SJCRH30 (cell line): ENCODE data around the gene PDCD10. TPM values are rescaled to one million over a fixed set of nuclear protein-coding genes. Genes with fewer than 3 reads are reported as not detected.

Experiments used
- DNase-seq, 2 experiments: peaks; one replicate each; pipeline ENCODE4 v3.0.0-alpha.2; 2015 to 2020
- H3K27ac ChIP-seq: fragments of 250-450 bp; sonication (Bioruptor Pico); 2 replicates; pipeline ENCODE4 v1.5.1; 2020; ENCODE audit warnings: mild to moderate bottlenecking, moderate library complexity
- H3K27me3 ChIP-seq: fragments of 250-450 bp; sonication (Bioruptor Pico); 2 replicates; pipeline ENCODE4 v1.5.1; 2020; ENCODE audit warnings: mild to moderate bottlenecking, moderate library complexity
- H3K36me3 ChIP-seq: fragments of 250-450 bp; sonication (Bioruptor Pico); 2 replicates; pipeline ENCODE4 v1.5.1; 2020; ENCODE audit warnings: mild to moderate bottlenecking, moderate library complexity
- H3K4me1 ChIP-seq: fragments of 250-450 bp; sonication (Bioruptor Pico); 2 replicates; pipeline ENCODE4 v1.5.1; 2020; ENCODE audit warnings: mild to moderate bottlenecking, moderate library complexity
- H3K4me3 ChIP-seq: fragments of 250-450 bp; sonication (Bioruptor Pico); 2 replicates; pipeline ENCODE4 v1.5.1; 2020; ENCODE audit warnings: mild to moderate bottlenecking, moderate library complexity
- H3K9me3 ChIP-seq: fragments of 250-450 bp; sonication (Bioruptor Pico); replicated peaks from 2 replicates; pipeline ENCODE4 v1.5.1; 2020; ENCODE audit warnings: mild to moderate bottlenecking, moderate library complexity
- total RNA-seq: library from RNA; depleted of rRNA; stranded (reverse); fragments of >200 nt; shearing (Covaris generic); gene quantifications from 2 replicates; pipeline ENCODE4 v1.2.3, GENCODE V29; 2014

PDCD10 gene
- total RNA-seq, 1 experiment from 2014 or later, result 55.4 TPM

GRCh38 chr3:167673221-167673620 is 61.5 kb downstream of the PDCD10 start:
- no peak for DNase-seq
- no peaks in the 10 kb centered on the region; the same call in 1 of the 2 replicates for H3K36me3 ChIP-seq

GRCh38 chr3:167671878-167672427 is 62.7 kb downstream of the PDCD10 start:
- Histone ChIP-seq H3K4me1 (no peaks in the 10 kb centered on the region), H3K9me3 (no peaks in the 10 kb centered on the region), H3K27ac (no peak overlapping the region), H3K27me3 (no peaks in the 10 kb centered on the region), H3K4me3 (no peak overlapping the region), H3K36me3 (no peaks in the 10 kb centered on the region; the same call in 1 of the 2 replicates)
- DNase-seq, result no peak

More at GRCh38 chr3:167673221-167673620, 61.5 kb downstream of the PDCD10 start:
- Histone ChIP-seq H3K9me3 (no peaks in the 10 kb centered on the region), H3K27me3 (no peaks in the 10 kb centered on the region), H3K27ac (no peak overlapping the region), H3K4me1 (no peaks in the 10 kb centered on the region), H3K4me3 (no peak overlapping the region)

GRCh38 chr3:167669699-167670098 is 65.0 kb downstream of the PDCD10 start:
- no peak overlapping the region for H3K27ac ChIP-seq
- H3K4me1 ChIP-seq, result no peaks in the 10 kb centered on the region
- no peak overlapping the region for H3K4me3 ChIP-seq
- H3K27me3 ChIP-seq, result no peaks in the 10 kb centered on the region
- H3K9me3 ChIP-seq, result no peaks in the 10 kb centered on the region
- H3K36me3 ChIP-seq, result no peaks in the 10 kb centered on the region
- DNase-seq, result no peak

- DNase-seq, result no peak
- no peaks in the 10 kb centered on the region for H3K36me3 ChIP-seq
- no peaks in the 10 kb centered on the region for H3K27me3 ChIP-seq
- no peak overlapping the region for H3K27ac ChIP-seq
- H3K9me3 ChIP-seq, result no peaks in the 10 kb centered on the region
- H3K4me1 ChIP-seq, result no peaks in the 10 kb centered on the region
- H3K4me3 ChIP-seq, result no peak overlapping the region
Observed at GRCh38 chr3:167668651-167669050, 66.0 kb downstream of the PDCD10 start.

- no peaks in the 10 kb centered on the region for H3K4me1 ChIP-seq
- no peak overlapping the region for H3K27ac ChIP-seq
- H3K27me3 ChIP-seq, result no peaks in the 10 kb centered on the region
- no peak for DNase-seq
- no peak overlapping the region for H3K4me3 ChIP-seq
- H3K36me3 ChIP-seq, result no peaks in the 10 kb centered on the region
- H3K9me3 ChIP-seq, result no peaks in the 10 kb centered on the region
Observed at GRCh38 chr3:167666563-167666962, 68.1 kb downstream of the PDCD10 start.

GRCh38 chr3:167662919-167663400 is 71.7 kb downstream of the PDCD10 start:
- DNase-seq, result no peak
- Histone ChIP-seq H3K9me3 (no peaks in the 10 kb centered on the region), H3K27me3 (no peaks in the 10 kb centered on the region), H3K27ac (no peak overlapping the region), H3K36me3 (no peaks in the 10 kb centered on the region), H3K4me3 (no peak overlapping the region), H3K4me1 (no peaks in the 10 kb centered on the region)

GRCh38 chr3:167657684-167658225 is 76.9 kb downstream of the PDCD10 start:
- no peaks in the 10 kb centered on the region for H3K9me3 ChIP-seq

GRCh38 chr3:167656821-167657220 is 77.9 kb downstream of the PDCD10 start:
- no peak for DNase-seq
- Histone ChIP-seq H3K36me3 (no peaks in the 10 kb centered on the region), H3K27ac (no peak overlapping the region), H3K4me3 (no peak overlapping the region), H3K4me1 (no peaks in the 10 kb centered on the region), H3K9me3 (no peaks in the 10 kb centered on the region), H3K27me3 (no peaks in the 10 kb centered on the region)

More at GRCh38 chr3:167657684-167658225, 76.9 kb downstream of the PDCD10 start:
- DNase-seq, result no peak
- Histone ChIP-seq H3K36me3 (no peaks in the 10 kb centered on the region), H3K27me3 (no peaks in the 10 kb centered on the region), H3K4me1 (no peaks in the 10 kb centered on the region), H3K4me3 (no peak overlapping the region), H3K27ac (no peak overlapping the region)

GRCh38 chr3:167653760-167654159 is 80.9 kb downstream of the PDCD10 start, which contains the start of gene WDR49:
Gene WDR49 (minus strand): TSS chr3:167653942. CDS start chr3:167653425, 517 bp downstream.
- Histone ChIP-seq H3K27ac (no peak within 1 kb of the TSS), H3K27me3 (no peaks in the 10 kb centered on the region), H3K36me3 (no peaks in the 10 kb centered on the region), H3K4me1 (no peaks in the 10 kb centered on the region), H3K9me3 (no peaks in the 10 kb centered on the region), H3K4me3 (no peak within 1 kb of the TSS)
- DNase-seq, result no peak

- Histone ChIP-seq H3K4me1 (no peaks in the 10 kb centered on the region), H3K4me3 (no peak overlapping the region), H3K36me3 (no peaks in the 10 kb centered on the region), H3K27ac (no peak overlapping the region), H3K27me3 (no peaks in the 10 kb centered on the region), H3K9me3 (no peaks in the 10 kb centered on the region)
- DNase-seq, result no peak
Observed at GRCh38 chr3:167653155-167653554, 81.5 kb downstream of the PDCD10 start.

GRCh38 chr3:167651826-167652225 is 82.9 kb downstream of the PDCD10 start:
- Histone ChIP-seq H3K4me1 (no peaks in the 10 kb centered on the region), H3K27me3 (no peaks in the 10 kb centered on the region), H3K4me3 (no peak overlapping the region), H3K36me3 (no peaks in the 10 kb centered on the region), H3K9me3 (no peaks in the 10 kb centered on the region), H3K27ac (no peak overlapping the region)
- no peak for DNase-seq

- H3K36me3 ChIP-seq, result no peaks in the 10 kb centered on the region
- no peak for DNase-seq
- no peaks in the 10 kb centered on the region for H3K9me3 ChIP-seq
- no peak overlapping the region for H3K27ac ChIP-seq
- no peaks in the 10 kb centered on the region for H3K27me3 ChIP-seq
- no peaks in the 10 kb centered on the region for H3K4me1 ChIP-seq
- no peak overlapping the region for H3K4me3 ChIP-seq
Observed at GRCh38 chr3:167650459-167650858, 84.2 kb downstream of the PDCD10 start.

- H3K4me1 ChIP-seq, result no peaks in the 10 kb centered on the region
- no peaks in the 10 kb centered on the region for H3K27me3 ChIP-seq
- H3K36me3 ChIP-seq, result no peaks in the 10 kb centered on the region
- H3K4me3 ChIP-seq, result no peak overlapping the region
- H3K9me3 ChIP-seq, result no peaks in the 10 kb centered on the region
- DNase-seq, result no peak
- H3K27ac ChIP-seq, result no peak overlapping the region
Observed at GRCh38 chr3:167649746-167650145, 84.9 kb downstream of the PDCD10 start.

- no peak for DNase-seq
- H3K4me1 ChIP-seq, result no peaks in the 10 kb centered on the region
- no peaks in the 10 kb centered on the region for H3K36me3 ChIP-seq
- H3K9me3 ChIP-seq, result no peaks in the 10 kb centered on the region
- H3K4me3 ChIP-seq, result no peak overlapping the region
- no peaks in the 10 kb centered on the region for H3K27me3 ChIP-seq
- H3K27ac ChIP-seq, result no peak overlapping the region
Observed at GRCh38 chr3:167644611-167645010, 90.1 kb downstream of the PDCD10 start.
